Neuronal stem cell (in vitro differentiated cells): ENCODE results near the gene WDR5.

Source experiments
- DNase-seq: peaks from one replicate; pipeline ENCODE4 v3.0.0-alpha.2; 2013; ENCODE audit warnings: low spot score
- H2AFZ ChIP-seq: one replicate; pipeline ENCODE4 v1.6.1; 2013; ENCODE audit warnings: mild to moderate bottlenecking, low read length, inconsistent platforms
- H2AK5ac ChIP-seq: 2 replicates; pipeline ENCODE4 v1.6.1; 2013; ENCODE audit warnings: low read depth, mild to moderate bottlenecking, inconsistent platforms, low read length, moderate library complexity, mixed read lengths
- H2BK120ac ChIP-seq: 2 replicates; pipeline ENCODE4 v1.6.1; 2013; ENCODE audit warnings: low read depth, mild to moderate bottlenecking, inconsistent platforms, low read length, moderate library complexity, mixed read lengths
- H2BK12ac ChIP-seq: one replicate; pipeline ENCODE4 v1.6.1; 2013; ENCODE audit warnings: low read length, inconsistent platforms
- H2BK15ac ChIP-seq: 2 replicates; pipeline ENCODE4 v1.6.1; 2013; ENCODE audit warnings: mild to moderate bottlenecking, low read length, inconsistent platforms, mixed read lengths
- H2BK5ac ChIP-seq: one replicate; pipeline ENCODE4 v1.6.1; 2013; ENCODE audit warnings: inconsistent platforms, mild to moderate bottlenecking, low read length, moderate library complexity
- H3K14ac ChIP-seq: one replicate; pipeline ENCODE4 v1.6.1; 2013; ENCODE audit warnings: low read length, inconsistent platforms
- H3K18ac ChIP-seq: 2 replicates; pipeline ENCODE4 v1.6.1; 2013; ENCODE audit warnings: low read length, inconsistent platforms
- H3K23ac ChIP-seq: 2 replicates; pipeline ENCODE4 v1.6.1; 2013; ENCODE audit warnings: low read depth, mild to moderate bottlenecking, mixed read lengths, low read length, inconsistent platforms; ENCODE audit not compliant: poor library complexity
- H3K27ac ChIP-seq: replicated peaks from 3 replicates; pipeline ENCODE4 v1.5.1; 2013; ENCODE audit warnings: low read length, inconsistent platforms
- H3K27me3 ChIP-seq, 3 experiments: 2 replicates each; pipeline ENCODE4 v1.6.1; 2013; ENCODE audit warnings: low read length in 3 of 3, mild to moderate bottlenecking in 2 of 3, inconsistent platforms in 1 of 3, low read depth in 1 of 3, mixed read lengths in 1 of 3, moderate library complexity in 1 of 3; ENCODE audit not compliant: control insufficient read depth in 3 of 3, insufficient read depth in 3 of 3
- H3K36me3 ChIP-seq, 2 donors: replicated peaks in 1 of 2; 2 replicates each; pipeline ENCODE4 v1.6.1; 2013; ENCODE audit warnings: low read length in 2 of 2; ENCODE audit not compliant: control insufficient read depth in 2 of 2, insufficient read depth in 2 of 2
- H3K4ac ChIP-seq: 2 replicates; pipeline ENCODE4 v1.6.1; 2013; ENCODE audit warnings: inconsistent platforms, mild to moderate bottlenecking, low read length, moderate library complexity
- H3K4me1 ChIP-seq, 2 donors: 1 replicate in 1 of 2; 2 replicates in 1 of 2; pipeline ENCODE4 v1.6.1; 2013; ENCODE audit warnings: low read length in 2 of 2, low read depth in 1 of 2; ENCODE audit not compliant: control insufficient read depth in 2 of 2, insufficient read depth in 1 of 2
- H3K4me2 ChIP-seq: one replicate; pipeline ENCODE4 v1.6.1; 2013; ENCODE audit warnings: mild to moderate bottlenecking, low read length, inconsistent platforms; ENCODE audit not compliant: insufficient read depth, poor library complexity, severe bottlenecking
- H3K4me3 ChIP-seq, 2 donors: 2 replicates each; pipeline ENCODE4 v1.5.1; 2013; ENCODE audit warnings: low read length in 2 of 2, mild to moderate bottlenecking in 2 of 2, inconsistent platforms in 1 of 2, moderate library complexity in 1 of 2
- H3K79me1 ChIP-seq: one replicate; pipeline ENCODE4 v1.6.1; 2013; ENCODE audit warnings: low read depth, mild to moderate bottlenecking, inconsistent platforms, low read length, moderate library complexity
- H3K9ac ChIP-seq: one replicate; pipeline ENCODE4 v1.6.1; 2013; ENCODE audit warnings: mild to moderate bottlenecking, low read depth, low read length, inconsistent platforms; ENCODE audit not compliant: poor library complexity
- H3K9me3 ChIP-seq, 2 donors: replicated peaks in 1 of 2; 2 replicates each; pipeline versions ENCODE3 to v1.6.1; 2013; ENCODE audit warnings: low read length in 2 of 2, mild to moderate bottlenecking in 2 of 2, inconsistent platforms in 1 of 2, low read depth in 1 of 2, mixed read lengths in 1 of 2, moderate library complexity in 1 of 2; ENCODE audit not compliant: control insufficient read depth in 2 of 2, insufficient read depth in 1 of 2
- H4K8ac ChIP-seq: one replicate; pipeline ENCODE4 v1.6.1; 2013; ENCODE audit warnings: low read depth, mild to moderate bottlenecking, inconsistent platforms, low read length, moderate library complexity
- H4K91ac ChIP-seq: one replicate; pipeline ENCODE4 v1.6.1; 2013; ENCODE audit warnings: low read length, low read depth, mild to moderate bottlenecking, inconsistent platforms; ENCODE audit not compliant: poor library complexity
- WGBS, 2 donors: extraction: QIAGEN DNeasy Blood & Tissue Kit; methylation state at CpG; one replicate each; pipeline ENCODE4 v1.1.7; 2013; ENCODE audit warnings: missing lambda C conversion rate in 2 of 2, mixed read lengths in 1 of 2; ENCODE audit not compliant: insufficient read length in 2 of 2, insufficient replicate concordance in 1 of 2; ENCODE audit errors: extremely low coverage in 2 of 2; 5-methylcytosine and 5-hydroxymethylcytosine counted together

Gene WDR5

DNA sequence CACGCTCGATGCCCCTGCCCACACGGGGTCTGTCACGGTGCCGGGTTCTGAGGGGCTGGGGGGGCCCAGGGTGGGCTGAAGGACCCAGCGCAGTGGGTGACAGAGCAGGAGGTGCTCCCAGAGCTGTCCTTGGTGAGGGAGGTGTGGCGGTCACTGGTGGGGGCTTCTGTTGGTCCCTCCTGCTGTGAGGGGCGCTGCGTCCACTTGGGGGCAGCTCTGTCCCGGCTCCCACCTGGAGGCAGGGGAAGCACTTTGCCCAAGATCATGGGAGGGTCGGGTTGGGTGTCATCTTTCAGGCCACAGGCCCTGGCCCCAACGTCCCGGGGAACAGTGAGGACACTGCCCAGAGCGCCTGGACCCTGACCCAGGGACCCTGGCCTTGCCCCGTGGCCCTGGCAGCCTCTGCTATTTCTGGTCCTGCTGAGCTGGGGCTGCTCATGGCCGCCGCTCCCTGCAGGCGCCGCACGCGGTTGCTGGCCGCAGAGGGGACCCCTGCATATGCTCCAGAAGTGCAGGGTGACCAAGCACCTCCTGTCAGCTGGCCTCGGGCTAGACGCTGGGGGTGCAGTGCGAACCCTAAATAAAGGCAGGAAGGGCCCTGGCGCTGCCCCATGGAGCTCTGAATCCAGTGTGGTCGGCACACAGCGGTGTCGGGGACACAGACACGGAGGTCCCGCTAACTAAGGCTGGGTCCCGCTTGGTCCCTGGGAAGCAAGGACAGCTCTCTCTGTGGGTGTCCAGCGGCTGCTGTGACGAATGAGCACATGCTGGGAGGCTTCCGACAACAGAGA lies 40.1 kb downstream of the WDR5 start:
- Histone ChIP-seq H3K4ac (peak overlapping the region; percentile 66), H3K36me3 (no peaks in the 10 kb centered on the region), H3K27me3 (peaks cover 0 to 46% (median 0%) of the 10 kb centered on the region in 3 experiments), H3K27ac (no peak overlapping the region), H3K9ac (peak overlapping the region; percentile 54), H3K9me3 (peaks cover 0 to 2% of the 10 kb centered on the region in 2 donors), H3K23ac (no peak overlapping the region), H4K91ac (peak overlapping the region; percentile 30), H2AK5ac (peak overlapping the region; percentile 99), H3K14ac (peak overlapping the region; percentile 38), H3K4me1 (peaks cover 0 to 11% of the 10 kb centered on the region in 2 donors), H3K4me3 (peak overlapping the region in 1 of 2 donors; percentile 39), H2BK12ac (peak overlapping the region; percentile 1), H4K8ac (no peak overlapping the region), H3K4me2 (peak overlapping the region; percentile 3), H2BK5ac (no peak overlapping the region), H2AFZ (no peak overlapping the region), H3K18ac (peak overlapping the region; percentile 89), H2BK120ac (no peak overlapping the region), H3K79me1 (peaks cover 2% of the 10 kb centered on the region), H2BK15ac (peak overlapping the region; percentile 11)
- no CpG with 5 or more reads among the region's 35 CpGs for WGBS, 2 donors
- DNase-seq, result no peak

DNA sequence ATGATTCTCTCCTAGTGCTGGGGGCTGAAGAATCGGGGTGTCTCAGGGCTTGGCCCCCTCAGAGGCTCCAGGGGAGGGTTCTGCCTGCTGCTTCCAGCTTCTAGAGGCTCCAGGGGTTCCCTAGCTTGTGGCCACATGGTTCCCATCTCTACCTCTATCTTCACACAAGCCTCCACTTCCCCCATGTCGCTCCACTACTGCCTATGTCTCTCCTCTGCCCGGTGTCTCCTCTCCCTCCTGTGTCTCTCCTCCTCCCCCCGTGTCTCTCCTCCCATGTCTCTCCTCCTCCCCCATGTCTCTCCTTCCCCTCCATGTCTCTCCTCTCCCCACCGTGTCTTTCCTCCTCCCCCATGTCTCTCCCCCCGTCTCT lies 40.7 kb downstream of the WDR5 start:
- Histone ChIP-seq H2AFZ (no peak overlapping the region), H2BK15ac (peak overlapping the region; percentile 11), H2BK120ac (no peak overlapping the region), H3K27me3 (peaks cover 0 to 51% (median 0%) of the 10 kb centered on the region in 3 experiments), H3K79me1 (peaks cover 5% of the 10 kb centered on the region), H3K27ac (no peak overlapping the region), H3K4me3 (no peak overlapping the region), H3K14ac (no peak overlapping the region), H2AK5ac (peak overlapping the region; percentile 40), H3K9me3 (peaks cover 0 to 2% of the 10 kb centered on the region in 2 donors), H3K18ac (peak overlapping the region; percentile 77), H3K9ac (no peak overlapping the region), H3K4ac (no peak overlapping the region), H3K4me2 (no peak overlapping the region), H3K23ac (no peak overlapping the region), H2BK5ac (no peak overlapping the region), H4K8ac (no peak overlapping the region), H3K4me1 (peaks cover 0 to 11% of the 10 kb centered on the region in 2 donors), H3K36me3 (no peaks in the 10 kb centered on the region), H4K91ac (no peak overlapping the region), H2BK12ac (no peak overlapping the region)
- WGBS, 2 donors, result no CpG with 5 or more reads among the region's 6 CpGs
- no peak for DNase-seq

DNA sequence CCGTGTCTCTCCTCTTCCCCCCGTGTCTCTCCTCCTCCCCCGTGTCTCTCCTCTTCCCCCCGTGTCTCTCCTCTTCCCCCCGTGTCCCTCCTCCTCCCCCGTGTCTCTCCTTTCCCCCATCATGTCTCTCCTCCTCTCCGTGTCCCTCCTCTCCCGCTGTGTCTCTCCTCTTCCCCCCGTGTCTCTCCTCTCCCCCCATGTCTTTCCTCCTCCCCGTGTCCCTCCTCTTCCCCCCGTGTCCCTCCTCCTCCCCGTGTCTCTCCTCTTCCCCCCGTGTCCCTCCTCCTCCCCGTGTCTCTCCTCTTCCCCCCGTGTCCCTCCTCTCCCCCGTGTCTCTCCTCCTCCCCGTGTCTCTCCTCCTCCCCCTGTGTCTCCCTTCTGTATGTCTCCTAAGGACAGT lies 41.3 kb downstream of the WDR5 start:
- Histone ChIP-seq H2BK12ac (no peak overlapping the region), H3K27ac (no peak overlapping the region), H3K18ac (no peak overlapping the region), H2AK5ac (no peak overlapping the region), H3K9ac (no peak overlapping the region), H3K9me3 (peaks cover 0 to 2% of the 10 kb centered on the region in 2 donors), H3K23ac (no peak overlapping the region), H3K4me3 (no peak overlapping the region), H4K91ac (no peak overlapping the region), H2BK5ac (no peak overlapping the region), H2AFZ (no peak overlapping the region), H4K8ac (no peak overlapping the region), H2BK120ac (no peak overlapping the region), H3K4me1 (peaks cover 0 to 11% of the 10 kb centered on the region in 2 donors), H3K4ac (no peak overlapping the region), H3K14ac (no peak overlapping the region), H3K79me1 (peaks cover 5% of the 10 kb centered on the region), H2BK15ac (no peak overlapping the region), H3K27me3 (peaks cover 0 to 51% (median 0%) of the 10 kb centered on the region in 3 experiments), H3K4me2 (no peak overlapping the region), H3K36me3 (no peaks in the 10 kb centered on the region)
- WGBS, 2 donors, result no CpG with 5 or more reads among the region's 17 CpGs
- DNase-seq, result no peak

DNA sequence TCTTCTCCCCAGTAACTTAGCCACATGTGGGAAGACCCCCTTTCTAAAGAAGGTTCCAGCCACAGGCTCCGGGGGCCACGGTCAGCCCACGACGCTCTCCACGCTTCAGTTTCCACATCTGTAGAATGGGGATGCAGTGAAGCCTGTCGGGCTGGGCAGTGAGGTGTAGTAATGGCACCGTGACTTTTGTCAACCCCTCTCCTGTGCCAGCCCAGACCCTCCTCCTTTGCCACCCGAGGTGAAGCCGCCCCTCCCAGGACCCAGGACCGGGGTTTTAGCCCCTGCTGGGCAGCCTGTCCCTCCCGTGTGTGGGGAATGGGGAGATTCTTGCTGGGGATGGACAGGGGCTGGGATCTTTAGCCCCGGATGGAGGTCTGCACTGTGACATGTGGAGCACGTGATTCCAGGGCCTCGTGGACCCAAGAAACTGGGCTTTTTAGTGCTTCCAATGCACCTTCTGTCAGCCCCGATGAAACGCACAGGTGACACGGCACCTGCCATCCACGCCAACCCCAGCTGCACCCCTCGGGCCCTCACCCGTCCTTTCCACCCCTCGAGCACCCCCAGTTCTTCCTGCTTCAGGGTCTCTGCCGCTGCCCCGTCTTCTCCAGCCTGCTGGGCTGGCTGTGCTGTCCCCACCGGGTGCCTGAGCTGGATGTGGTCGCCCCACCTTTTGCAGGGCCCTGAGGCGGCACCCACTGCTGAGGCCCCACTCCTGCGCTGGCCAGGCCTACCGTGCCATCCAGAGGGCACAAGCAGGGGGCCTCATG lies 41.9 kb downstream of the WDR5 start:
- no peak overlapping the region for H4K8ac ChIP-seq
- H3K18ac ChIP-seq, result peak overlapping the region; percentile 44
- no peak overlapping the region for H2BK120ac ChIP-seq
- peaks cover 0 to 8% of the 10 kb centered on the region in 2 donors for H3K9me3 ChIP-seq
- DNase-seq, result no peak
- H3K23ac ChIP-seq, result peak overlapping the region; percentile 80
- peak overlapping the region; percentile 56 for H3K14ac ChIP-seq
- peak overlapping the region; percentile 85 for H2BK15ac ChIP-seq
- H2AFZ ChIP-seq, result no peak overlapping the region
- H4K91ac ChIP-seq, result no peak overlapping the region
- peaks cover 9% of the 10 kb centered on the region for H3K79me1 ChIP-seq
- H3K4ac ChIP-seq, result no peak overlapping the region
- no CpG with 5 or more reads among the region's 28 CpGs for WGBS, 2 donors
- no peak overlapping the region for H3K9ac ChIP-seq
- H3K27me3 ChIP-seq, result peaks cover 0 to 51% (median 4%) of the 10 kb centered on the region in 3 experiments
- no peak overlapping the region for H3K4me2 ChIP-seq
- H3K27ac ChIP-seq, result no peak overlapping the region
- H3K4me1 ChIP-seq, result peaks cover 0 to 16% of the 10 kb centered on the region in 2 donors
- peak overlapping the region; percentile 46 for H2AK5ac ChIP-seq
- peak overlapping the region; percentile 66 for H2BK5ac ChIP-seq
- no peaks in the 10 kb centered on the region for H3K36me3 ChIP-seq
- H2BK12ac ChIP-seq, result peak overlapping the region; percentile 84
- no peak overlapping the region for H3K4me3 ChIP-seq
